T-helper 1 cell (primary cell): ENCODE data around the gene IQGAP1.
A peak's percentile ranks its signal among the peaks of the same experiment; 100 is the strongest.
"Not testable (repeated sequence)": the region's sequence is repeated elsewhere in the genome, so short reads cannot be mapped to it uniquely, and the experiment has no call there.

Experiments used
- DNase-seq, 5 donors: peaks; one replicate each; pipeline ENCODE4 v3.0.0-alpha.2; 2012 to 2020

The IQGAP1 gene

DNA sequence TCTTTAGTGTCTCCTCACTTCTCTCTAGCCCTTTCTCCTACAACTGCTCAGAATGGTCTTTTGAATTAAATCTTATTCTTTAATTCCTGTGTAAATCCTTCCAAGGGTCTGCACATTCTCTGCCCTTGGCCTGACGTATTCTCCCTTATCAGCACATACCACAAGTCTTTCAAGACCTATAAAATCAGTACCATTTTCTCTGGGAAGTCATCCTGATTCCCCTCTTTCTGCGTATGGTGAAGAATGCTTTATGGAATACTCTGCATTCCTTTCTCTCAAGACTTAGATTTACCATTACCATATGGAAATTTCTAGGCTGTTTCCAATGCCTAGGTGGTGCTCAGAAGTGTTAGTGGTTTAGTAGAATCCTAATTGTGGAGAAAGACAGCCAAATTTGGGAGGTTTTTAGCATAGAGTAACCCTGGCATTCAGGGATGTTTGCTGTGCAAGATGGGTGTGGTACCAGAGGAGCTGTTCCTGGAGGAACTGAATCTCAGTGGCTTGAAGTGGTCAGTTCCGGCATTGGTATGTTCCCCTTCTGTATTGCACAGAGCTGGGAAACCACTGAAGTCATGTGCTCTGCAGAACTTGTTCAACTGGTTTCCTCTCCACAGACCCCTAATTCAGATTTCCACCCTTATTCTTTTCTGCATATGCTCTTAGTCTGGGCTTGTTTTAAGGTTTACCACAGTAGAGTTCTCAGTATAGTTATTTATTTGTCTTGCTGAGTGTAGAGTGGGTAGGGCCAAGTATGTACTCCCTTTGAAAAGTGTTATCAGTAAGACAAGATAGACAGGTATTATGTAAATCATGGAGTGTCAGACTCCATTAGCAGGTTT is 24.5 kb downstream of the IQGAP1 start:
- no peak for DNase-seq

GRCh38 chr15:90413411-90414379 is 25.7 kb downstream of the IQGAP1 start:
- no peak for DNase-seq

DNA sequence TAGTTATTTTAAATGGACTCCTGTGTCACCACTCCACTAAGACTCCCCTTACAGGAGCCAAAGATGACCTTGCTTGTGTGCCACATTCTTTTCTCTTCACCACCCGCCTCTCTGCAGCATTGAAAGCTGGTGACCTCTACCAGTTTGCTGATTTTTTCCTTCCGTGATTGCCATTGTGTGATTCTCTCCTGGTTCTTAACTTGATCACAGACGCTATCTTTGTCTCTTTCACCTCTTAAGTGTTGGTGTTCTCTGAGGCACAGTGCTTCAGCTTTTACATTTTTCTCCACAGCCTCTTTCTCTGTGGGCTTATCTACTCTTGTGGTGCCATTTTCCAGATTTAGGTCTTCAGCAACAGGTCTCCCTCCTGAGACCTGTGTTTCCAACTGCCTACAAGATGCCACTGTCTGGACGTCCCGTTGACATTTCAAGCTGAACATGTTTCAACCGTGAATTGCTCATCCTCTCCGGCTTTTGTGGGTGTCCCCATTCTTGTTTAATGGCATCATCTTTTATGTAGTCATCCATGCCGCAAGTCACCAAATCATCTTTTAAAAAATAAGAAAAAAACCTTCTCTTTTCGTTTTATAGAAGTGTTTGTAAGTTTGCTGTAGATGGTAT is 26.5 kb downstream of the IQGAP1 start:
- no peak for DNase-seq

DNA sequence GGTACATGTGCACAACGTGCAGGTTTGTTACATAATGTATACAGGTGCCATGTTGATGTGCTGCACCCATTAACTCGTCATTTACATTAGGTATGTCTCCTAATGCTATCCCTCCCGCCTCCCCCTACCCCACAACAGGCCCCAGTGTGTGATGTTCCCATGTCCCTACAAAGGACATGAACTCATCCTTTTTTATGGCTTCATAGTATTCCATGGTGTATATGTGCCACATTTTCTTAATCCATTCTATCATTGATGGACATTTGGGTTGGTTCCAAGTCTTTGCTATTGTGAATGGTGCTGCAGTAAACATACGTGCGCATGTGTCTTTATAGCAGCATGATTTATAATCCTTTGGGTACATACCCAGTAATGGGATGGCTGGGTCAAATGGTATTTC is 28.0 kb downstream of the IQGAP1 start:
- DNase-seq = not testable (repeated sequence)

DNA sequence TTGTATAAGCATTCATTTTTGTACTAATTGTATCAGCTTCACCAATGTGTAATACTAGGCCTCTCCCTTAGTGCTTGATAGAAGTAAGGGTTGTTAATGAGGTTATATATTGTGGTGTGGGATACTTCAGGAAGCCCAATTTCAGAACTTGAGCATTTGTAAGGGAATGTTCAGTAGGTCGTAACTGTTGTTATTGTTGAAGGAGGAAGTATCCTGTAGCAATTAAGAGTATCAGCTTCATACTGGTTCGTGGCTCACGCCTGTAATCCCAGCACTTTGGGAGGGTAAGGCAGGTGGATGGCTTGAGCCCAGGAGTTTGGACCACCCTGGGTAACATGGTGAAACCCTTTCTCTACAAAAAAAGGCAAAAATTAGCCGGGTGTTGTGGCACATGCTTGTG is 30.6 kb downstream of the IQGAP1 start:
- no peak for DNase-seq

- DNase-seq = peak in 1 of 5 donors; percentile 43
Observed at GRCh38 chr15:90419206-90419605, 31.2 kb downstream of the IQGAP1 start.

DNA sequence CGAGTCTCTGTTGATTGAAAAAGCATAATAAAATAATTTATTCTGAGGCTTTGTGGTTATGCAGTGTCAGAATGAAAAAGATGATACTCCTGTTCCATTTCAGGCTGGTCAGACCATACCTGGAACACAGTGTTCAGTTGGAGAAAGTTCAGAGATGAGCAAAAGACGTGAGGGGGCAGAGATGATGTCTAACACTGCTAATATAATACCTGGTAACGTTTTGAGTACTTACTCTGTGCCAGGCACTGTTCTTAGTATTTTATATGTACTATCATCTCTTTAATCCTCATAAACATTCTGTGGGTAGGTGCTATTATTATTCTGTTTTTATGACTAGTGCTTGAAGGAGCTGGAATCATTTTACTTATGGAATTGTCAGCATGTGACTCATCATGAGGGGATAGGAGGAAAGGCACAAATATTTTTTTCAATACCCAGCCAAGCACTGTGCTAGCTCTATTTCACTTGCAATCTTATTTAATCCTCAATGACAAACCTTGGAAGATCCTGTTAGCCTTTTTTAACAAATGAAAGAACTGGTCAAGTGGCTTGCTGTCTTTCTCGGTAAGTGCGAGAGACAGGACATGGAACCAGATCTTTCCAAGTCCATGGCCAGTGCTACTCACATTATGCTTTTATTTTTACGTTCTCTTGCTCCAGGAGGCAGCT is 31.8 kb downstream of the IQGAP1 start:
- DNase-seq = peak in 1 of 5 donors; percentile 75

GRCh38 chr15:90420451-90420850 is 32.4 kb downstream of the IQGAP1 start:
- no peak for DNase-seq

GRCh38 chr15:90421527-90421926 is 33.5 kb downstream of the IQGAP1 start:
- no peak for DNase-seq

- DNase-seq = no peak
Observed at GRCh38 chr15:90422043-90422442, 34.0 kb downstream of the IQGAP1 start.

GRCh38 chr15:90422936-90423335 is 34.9 kb downstream of the IQGAP1 start:
- DNase-seq = no peak

DNA sequence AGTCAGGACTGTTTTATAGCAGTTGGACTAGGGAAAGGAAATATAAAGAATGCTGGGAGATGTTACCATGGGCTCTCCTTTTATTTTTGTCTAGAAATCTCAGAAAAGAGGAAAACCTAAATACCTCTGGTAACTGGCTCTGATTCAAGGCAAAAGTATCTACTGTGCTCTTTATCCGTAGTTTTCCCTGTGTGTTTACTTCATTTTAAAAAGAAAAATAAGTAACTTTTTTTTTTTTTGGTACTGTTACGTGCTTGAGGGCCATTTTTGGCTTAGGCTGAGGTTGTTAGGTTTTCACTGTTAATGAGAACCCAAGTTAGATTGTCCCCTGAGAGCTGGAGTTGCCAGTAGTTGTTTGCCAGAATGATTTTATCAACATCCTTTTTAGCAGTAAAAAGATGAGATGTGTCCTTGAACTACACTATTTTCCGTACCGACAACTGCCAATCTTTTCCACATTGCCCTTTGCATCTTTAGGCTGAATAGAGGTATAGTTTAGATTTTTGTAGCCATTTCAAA is 35.8 kb downstream of the IQGAP1 start:
- no peak for DNase-seq

DNA sequence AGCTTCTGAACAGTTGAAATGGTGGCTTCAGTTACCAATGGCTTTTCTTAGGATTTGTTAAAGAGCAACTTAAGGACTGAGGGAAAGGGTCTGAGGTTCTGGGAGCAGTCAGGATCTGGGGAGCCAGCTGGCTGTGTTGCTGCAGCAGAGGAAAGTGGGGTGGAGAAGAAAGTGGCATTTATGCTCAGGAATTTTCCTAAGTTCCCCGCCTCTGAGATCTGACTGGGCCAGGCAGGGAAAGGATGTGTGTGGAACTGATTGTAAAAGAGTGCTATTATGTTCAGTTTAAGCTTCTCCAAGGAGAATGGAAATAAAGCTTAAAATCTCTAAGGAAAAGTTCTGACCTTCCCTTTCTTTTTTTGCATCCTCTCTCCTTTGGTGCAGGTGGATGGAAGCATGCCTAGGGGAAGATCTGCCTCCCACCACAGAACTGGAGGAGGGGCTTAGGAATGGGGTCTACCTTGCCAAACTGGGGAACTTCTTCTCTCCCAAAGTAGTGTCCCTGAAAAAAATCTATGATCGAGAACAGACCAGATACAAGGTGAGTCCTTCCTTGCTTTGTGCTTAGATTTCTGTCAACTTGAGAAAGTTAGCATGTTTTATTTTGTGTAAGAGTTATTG is 37.8 kb downstream of the IQGAP1 start:
- DNase-seq = no peak

DNA sequence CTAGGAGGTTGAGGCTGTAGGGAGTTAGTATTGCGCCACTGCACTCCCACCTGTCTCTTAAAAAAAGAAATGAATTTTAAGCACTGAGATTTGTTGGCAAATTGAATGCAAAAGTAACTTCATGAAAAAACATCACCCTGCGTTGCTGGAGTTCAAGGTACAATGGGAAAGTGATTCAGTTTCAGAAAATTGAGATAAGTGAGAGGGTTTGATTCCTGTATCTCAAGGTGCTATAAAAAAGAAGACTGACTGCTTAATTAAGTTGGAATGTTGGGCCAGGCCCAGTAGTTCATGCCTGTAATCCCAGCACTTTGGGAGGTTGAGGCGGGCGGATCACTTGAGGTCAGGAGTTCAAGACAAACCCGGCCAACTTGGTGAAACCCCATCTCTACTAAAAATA is 39.1 kb downstream of the IQGAP1 start:
- DNase-seq = no peak

GRCh38 chr15:90432253-90432652 is 44.2 kb downstream of the IQGAP1 start:
- DNase-seq = no peak

DNA sequence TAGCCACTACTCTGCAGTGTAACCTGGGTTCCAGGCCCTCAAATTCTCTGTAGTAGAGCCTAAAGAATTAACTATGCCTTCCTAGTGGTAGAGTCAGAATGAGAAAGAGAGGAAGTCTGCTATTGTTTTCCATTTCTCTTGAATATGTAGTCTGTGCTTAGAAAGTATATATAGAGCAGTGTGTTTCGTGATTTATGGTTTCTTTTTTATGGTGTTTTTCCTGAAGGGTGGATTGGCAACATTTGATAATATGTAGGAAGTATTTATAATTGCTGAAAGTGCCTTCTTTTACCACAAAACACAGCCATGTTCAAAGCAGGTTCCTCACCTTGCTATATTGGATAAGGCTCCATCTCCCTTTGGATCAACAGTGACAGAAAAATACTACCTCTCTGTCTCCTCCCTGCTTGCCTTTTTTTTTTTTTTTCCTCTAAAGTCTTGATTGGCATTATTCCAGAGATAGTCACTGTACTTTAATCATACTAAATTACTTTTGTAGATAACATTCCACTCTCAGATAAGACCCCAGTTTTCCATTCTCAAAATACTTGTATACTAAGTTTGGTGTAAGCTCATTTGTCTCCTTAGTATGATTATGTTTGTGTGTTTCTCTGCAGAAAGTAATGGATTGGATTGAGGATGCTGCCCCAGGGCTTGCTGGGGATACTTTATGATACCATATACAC is 47.8 kb downstream of the IQGAP1 start:
- DNase-seq = no peak

- DNase-seq = no peak
Observed at GRCh38 chr15:90436952-90437351, 48.9 kb downstream of the IQGAP1 start.

GRCh38 chr15:90437516-90437915 is 49.5 kb downstream of the IQGAP1 start:
- DNase-seq = no peak

GRCh38 chr15:90439946-90440345 is 51.9 kb downstream of the IQGAP1 start:
- DNase-seq = no peak

GRCh38 chr15:90441027-90441426 is 53.0 kb downstream of the IQGAP1 start:
- no peak for DNase-seq

- no peak for DNase-seq
Observed at GRCh38 chr15:90442423-90442822, 54.4 kb downstream of the IQGAP1 start.
